CD4-positive, alpha-beta T cell treated with Interleukin-15 for 1 hour (primary cell): Measurements from ENCODE around the gene PDIA2.
A peak's percentile ranks its signal among the peaks of the same experiment; 100 is the strongest.
"Not testable (repeated sequence)": the region's sequence is repeated elsewhere in the genome, so short reads cannot be mapped to it uniquely, and the experiment has no call there.

Experiments used
- DNase-seq: peaks from one replicate; pipeline ENCODE4 v3.0.0-alpha.2; 2020

Gene PDIA2

DNA sequence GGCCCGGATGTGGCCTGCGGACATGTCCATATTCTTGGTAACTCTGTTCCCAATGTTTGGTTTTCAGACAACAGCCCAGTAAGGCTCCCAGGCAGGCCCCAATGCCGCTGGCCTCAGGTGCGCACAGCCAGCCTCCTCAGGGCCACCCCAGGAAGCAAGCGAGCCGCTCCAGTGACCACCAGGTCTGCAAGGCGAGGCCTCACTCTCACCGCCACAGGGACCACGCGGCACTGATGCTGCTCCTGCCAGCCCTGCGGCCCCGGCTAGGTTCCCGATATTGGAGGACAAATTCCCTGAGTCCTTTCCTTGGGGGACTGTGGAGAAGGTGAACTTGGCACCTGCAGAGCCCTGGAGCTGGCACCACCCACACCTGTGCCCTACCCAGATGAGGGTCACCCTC, 19.0 kb downstream of the PDIA2 start:
- no peak for DNase-seq

DNA sequence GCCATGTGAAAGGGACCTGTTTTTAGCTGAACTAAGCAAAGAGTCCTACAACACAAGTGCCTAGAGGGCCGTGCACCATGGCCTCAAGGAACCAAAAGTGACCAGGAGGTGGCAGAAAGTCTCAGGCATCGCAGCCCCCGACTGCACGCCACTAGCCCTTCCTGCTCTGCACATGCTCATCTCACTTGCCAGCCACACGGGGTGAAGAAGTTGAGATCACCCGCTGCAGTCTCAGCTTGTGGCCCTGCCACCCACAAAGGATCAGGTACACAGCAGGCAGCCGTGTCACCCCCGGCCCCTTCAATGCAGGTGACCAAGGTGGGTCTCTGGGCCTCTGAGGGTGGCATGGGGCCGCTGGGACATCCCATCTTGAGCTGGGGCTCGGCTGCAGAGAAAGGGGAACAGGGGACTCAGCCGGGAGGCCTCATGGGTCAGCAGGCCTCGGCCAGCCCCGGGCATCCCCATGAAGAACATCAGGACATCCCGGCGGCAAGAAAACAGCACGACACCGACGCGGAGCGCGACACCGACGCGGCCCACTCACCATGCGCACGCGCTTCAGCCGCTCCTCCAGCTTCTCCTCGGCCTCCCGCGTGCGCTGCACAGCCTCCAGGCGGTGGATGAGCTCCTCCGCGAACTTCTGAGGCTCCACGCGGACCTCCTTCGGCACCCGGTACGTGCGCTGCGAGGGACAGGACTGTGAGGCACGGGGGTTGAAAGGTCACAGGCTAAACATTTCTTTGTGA, 21.0 kb downstream of the PDIA2 start:
- DNase-seq: no peak

DNA sequence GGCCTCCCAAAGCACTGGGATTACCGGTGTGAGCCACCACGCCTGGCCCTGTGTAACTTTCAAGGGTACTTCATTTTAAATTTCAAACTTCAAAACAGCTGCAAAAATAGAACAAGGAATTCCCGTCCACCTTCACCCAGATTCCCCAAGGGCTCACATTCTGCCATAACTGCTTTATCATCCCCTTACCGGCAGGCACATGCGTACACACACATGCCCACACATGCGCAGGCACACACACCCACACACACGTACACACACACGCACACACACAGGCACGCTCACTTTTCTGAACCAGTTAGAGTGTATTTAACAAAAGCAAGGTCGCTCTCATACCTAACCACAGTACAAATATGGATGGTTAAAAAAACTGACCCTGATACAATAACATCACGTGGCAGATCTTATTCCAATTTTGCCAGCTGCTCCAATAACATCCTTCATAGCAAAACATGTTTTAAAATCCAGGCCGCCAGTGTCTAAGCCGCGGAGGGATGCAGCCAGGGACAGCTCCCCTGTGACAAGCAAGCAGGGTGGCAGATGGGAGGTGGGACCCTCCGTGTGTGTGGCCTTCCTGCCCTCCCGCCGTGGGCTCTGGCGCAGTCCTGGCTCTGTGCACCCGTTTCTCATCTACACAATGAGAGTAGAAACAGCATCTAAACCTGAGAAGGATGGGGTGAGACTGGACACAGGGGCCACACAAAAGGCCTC, 23.1 kb downstream of the PDIA2 start:
- DNase-seq: no peak

DNA sequence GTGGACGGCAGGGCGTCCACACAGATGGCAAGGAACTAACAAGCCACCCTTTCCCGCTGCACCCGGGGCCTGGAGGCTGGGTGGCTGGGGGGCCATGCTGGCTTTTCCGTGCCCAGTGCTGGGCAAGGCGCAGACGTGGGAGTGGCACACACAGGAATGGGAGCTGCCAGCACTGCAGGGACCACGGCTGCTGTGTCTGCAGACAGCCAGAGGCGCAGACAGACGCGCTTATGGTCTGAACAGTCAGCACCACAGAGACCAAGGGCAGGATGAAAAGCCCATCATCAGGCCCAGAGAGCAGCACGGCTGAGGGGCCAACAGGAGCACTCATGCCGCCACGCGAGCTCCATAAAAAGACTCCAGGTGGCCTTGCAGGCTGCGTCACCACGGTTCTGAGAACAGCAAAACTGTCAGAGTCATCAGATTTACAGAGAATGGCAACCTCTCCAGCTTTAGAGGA, 24.0 kb downstream of the PDIA2 start:
- no peak for DNase-seq

DNA sequence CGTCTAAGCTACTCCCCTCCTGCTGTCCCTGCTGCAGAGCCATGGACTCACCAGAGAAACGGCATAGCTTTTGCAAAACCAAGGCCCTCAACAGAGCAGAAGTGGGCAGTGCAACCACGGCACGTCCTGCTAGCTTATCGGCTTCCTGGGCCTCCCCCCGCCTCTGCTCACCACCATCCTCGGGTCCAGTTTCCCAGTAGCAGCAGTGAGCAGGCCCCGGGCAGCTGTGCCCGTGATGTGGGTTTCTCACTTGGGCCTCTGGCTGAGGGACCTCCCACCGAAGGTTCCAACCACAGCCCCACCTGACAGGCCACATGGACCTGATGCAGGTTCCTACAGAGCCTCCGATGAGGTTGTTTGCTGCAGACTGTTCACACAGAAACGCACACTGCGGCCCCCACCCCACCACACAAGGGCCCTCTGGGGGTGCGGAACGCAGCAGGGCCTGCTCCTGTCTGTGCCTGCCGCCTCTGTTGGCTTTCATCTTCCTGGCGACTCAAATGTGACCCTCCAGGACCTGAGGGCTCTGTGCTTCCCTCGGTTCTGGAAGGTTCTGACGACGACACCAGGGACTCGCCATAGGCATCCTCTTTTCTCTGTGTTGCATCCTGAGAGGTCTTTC, 24.8 kb downstream of the PDIA2 start:
- no peak for DNase-seq

DNA sequence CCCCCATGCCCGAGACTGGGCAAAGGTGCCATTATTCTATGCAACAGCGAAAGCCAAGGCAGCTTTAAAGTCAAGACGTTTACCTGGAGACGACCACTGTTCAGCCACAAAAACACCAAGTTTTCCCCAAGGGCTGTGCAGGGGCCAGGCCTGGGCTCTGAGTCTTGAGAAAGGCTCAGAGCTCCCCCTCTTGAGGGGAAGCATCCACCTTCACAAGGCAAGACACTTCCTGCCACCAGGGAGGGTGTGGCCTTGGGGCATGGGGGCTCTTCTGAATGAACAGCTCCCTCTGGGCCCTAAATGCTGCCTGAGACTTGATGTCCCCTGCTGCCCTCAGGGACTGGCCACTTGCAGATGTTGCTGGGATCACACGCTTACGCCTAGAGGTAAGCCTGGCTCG, 26.5 kb downstream of the PDIA2 start:
- no peak for DNase-seq

DNA sequence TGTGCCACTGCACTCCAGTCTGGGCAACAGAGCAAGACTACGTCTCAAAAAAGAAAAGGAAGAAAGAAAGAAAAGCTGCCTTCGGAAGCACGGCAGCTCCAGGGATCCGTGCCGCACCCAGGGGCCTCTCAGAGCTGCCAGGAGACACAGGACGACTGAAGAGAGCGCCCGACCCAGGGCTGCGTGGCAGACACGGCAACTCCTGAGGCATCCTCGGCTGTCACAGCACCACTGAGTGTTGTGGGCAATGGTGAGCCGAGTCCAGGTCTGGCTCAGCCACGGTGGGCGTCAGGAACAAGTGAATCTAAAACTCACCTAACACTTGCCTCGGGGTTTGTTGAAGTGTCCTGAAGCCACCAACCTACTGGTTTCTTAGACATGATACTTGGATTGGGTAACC, 28.8 kb downstream of the PDIA2 start:
- no peak for DNase-seq

DNA sequence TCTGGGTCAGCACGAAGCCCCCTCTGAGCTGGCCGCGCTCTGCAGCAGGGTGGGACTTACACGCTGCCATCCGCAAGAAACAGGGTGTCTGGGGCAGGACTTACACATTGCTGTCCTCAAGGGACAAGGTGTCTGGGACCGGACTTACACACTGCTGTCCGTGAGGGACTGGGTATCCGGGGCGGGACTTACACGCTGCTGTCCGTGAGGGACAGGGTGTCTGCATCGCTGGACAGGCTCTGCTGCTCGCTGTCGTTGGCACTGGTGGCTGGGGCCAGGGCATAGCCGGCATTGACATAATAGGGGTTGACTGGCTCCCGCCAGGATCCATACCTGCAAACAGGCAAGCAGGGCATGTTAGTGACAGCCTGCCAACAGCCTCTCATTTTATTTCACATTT, 31.4 kb downstream of the PDIA2 start:
- no peak for DNase-seq

DNA sequence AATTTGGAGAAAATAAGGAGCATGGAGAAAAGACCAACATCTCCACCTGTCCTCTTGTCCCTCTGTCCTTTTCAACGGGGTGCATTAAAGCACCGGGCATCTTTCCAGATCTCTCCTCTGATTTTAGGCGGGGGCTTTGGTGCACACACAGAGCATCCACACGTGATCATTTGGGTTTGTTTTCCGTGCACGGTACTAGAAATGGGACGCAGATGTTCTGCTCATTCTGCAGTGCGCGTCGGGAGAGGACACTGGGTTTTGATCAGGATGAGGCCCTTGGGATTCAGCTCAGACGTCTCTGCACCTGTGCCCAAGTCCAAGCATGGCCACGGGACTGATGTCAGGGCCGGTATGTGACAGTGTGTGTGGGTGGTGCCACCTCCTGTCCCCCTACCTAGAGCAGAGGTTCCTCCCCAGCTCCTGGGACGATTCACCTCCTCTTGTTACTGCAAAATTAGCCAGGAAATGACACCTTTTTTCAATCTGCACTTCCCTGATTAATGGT, 31.9 kb downstream of the PDIA2 start:
- DNase-seq: no peak

DNA sequence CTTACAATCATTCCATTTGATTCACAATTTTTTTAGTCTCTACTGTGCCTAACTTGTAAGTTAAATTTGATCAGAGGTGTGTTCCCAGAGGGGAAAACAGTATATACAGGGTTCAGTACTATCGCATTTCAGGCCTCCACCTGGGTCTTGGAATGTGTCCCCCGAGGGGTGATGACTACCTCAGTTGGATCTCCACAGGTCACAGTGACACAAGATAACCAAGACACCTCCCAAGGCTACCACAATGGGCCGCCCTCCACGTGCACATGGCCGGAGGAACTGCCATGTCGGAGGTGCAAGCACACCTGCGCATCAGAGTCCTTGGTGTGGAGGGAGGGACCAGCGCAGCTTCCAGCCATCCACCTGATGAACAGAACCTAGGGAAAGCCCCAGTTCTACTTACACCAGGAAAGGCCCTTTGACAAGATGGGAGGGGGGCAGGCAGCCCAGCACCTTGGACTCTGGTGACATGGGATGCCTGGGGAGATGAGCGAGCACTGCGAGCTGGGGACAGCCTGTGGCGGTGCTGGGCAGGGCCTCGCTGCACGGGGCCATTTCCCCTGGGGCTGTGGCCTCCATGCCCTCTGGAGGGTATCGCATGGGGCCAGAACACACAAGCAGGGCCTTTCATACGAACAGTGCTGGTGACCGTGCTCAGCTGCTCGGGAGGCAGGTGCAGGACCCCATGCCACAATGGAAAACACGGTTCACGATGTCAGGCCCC, 33.9 kb downstream of the PDIA2 start:
- no peak for DNase-seq

DNA sequence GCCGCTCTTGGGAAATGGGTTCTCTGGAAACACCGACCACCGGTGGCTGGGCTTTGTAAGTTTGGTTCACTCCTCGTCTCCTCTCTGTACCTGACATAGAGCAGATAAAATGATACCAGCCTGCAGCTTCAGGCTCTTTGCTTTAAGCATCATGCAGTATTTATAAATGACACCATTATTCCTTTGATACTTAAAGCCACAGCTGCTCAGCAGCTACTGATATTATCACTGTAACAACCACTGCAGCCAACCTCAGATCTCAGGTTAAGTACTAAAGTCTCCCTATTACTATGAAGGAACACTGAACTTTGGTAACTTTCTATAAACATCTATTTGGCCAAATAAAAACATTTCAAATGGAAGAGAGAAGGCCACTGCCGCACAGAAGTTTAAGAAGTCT, 34.6 kb downstream of the PDIA2 start:
- no peak for DNase-seq

DNA sequence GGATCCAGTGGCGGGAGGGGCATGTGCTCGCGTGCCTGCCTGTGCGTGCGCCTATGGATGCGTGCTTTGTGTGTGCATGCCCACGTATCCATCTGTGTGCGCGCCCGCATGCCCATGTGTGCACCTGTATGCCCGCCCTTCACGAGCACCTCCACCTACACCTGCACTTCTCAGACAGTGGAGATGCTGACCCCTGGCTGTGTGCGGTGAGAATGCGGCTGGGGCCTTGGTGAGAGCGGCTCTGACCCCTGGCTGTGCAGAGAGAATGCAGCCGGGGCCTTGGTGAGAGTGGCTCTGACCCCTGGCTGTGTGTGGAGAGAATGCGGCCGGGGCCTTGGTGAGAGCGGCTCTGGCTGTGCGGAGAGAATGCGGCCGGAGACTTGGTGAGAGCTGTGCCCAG, 35.7 kb downstream of the PDIA2 start:
- no peak for DNase-seq

DNA sequence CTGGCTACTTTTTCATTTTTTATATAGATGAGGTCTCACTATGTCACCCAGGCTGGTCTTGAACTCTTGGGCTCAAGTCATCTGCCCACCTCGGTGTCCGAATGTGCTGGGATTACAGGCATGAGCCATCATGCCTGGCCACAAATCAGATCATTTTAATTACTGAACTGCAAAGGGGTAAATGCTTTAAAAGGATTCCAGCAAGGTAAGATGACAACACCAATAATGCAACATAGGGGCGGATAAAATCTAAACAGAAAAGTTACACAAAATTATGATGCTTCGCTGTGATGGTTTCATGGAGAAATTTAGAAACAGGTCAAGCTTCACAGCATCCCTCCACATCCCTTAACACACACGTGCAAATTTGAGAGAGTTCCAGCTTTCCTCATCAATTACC, 37.2 kb downstream of the PDIA2 start:
- no peak for DNase-seq

DNA sequence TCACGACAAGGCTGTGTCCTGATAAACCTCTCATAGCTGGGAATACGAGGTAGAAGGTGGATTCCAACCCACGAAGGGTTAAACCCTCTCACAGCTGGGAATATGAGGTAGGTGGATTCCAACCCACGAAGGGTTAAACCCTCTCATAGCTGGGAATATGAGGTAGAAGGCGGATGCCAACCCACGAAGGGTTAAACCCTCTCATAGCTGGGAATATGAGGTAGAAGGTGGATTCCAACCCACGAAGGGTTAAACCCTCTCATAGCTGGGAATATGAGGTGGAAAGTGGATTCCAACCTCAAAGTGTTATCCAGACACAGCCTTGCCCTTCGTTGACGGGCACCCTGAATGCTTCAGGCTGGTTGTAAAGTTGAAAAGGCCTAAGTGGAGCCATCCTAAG, 38.6 kb downstream of the PDIA2 start:
- DNase-seq: no peak

DNA sequence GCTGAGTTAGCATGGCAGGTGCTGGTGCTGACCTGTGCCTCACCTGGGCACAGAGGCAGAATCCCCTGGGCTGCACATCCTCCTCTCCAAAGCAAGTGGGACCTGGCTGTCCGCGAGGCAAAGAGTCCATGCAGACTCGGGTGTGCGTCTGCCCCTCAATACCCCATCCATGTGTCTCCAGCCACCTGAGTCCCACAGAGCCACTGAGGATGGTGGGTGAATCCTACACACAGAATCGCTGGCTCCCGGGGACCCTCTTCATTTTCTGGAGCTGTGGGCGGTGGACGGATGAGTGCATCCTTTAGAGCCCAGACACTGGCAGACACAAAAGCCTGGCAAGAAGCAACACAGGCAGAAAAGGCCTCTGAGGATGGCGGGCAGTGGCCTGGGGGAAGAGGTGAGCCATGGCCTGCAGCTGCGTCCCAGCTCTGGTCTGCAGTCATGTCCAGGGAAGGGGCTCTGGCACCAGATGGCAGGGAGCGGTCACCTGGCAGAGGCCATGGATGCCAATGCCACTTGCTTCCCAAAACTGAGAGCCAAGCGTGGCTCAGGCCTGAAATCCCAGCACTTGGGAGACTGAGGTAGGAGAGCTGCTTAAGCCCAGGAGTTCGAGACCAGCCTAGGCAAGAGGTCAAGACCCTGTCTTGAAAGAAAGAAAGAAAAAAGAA, 39.6 kb downstream of the PDIA2 start:
- no peak for DNase-seq

DNA sequence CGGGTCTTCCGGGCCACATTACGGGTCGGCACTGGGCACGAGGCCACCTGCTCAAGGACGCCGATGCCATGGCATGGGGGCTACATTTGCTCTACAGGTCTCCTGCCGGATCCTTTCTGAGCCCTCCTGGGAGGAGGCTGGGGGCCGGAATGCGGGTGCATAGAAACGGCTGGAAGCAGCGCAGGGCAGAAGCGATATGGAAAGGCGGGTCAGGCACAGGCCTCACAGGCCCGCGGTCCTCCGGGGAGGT, 41.2 kb downstream of the PDIA2 start:
- no peak for DNase-seq

DNA sequence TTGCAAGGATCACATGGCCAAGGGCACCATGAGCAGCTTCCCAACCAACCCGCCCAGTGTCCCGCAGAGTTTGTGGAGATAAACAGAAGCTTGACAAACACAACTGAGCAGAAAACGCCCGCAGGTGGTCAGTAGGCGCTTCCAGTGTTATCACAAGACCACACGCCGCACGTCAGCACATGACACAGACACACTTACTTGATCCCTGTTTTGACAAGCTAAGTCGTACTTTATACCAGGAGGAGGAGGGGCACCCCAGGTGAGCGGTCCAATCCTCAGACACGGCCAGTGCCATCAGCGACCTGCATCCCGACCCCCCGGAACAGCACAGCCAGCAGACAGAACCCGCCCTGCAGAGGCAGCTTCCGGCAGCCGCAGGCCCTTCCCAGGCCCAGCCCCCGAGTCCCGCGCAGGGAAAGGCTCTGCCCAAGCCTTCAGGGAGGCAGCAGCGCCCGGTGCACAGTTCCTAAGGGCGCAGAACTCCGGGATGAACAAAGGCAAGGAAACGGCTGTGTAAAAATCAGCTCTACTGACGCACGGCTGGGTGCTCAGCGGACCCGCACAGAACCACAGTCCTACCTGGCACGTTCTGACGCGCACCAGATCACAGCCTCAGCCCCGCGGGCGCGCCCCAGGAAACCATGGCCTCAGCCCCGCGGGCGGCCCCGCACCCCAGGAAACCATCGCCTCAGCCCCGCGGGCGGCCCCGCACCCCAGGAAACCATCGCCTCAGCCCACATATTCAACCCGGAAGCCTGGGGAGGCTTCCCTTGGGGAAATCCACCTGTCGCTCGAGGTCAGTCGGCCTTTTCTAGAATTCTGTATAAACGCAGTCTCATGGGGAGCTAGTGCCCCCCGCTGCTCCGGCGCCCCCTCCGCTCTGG, 41.7 kb downstream of the PDIA2 start:
- peak; percentile 82 for DNase-seq

DNA sequence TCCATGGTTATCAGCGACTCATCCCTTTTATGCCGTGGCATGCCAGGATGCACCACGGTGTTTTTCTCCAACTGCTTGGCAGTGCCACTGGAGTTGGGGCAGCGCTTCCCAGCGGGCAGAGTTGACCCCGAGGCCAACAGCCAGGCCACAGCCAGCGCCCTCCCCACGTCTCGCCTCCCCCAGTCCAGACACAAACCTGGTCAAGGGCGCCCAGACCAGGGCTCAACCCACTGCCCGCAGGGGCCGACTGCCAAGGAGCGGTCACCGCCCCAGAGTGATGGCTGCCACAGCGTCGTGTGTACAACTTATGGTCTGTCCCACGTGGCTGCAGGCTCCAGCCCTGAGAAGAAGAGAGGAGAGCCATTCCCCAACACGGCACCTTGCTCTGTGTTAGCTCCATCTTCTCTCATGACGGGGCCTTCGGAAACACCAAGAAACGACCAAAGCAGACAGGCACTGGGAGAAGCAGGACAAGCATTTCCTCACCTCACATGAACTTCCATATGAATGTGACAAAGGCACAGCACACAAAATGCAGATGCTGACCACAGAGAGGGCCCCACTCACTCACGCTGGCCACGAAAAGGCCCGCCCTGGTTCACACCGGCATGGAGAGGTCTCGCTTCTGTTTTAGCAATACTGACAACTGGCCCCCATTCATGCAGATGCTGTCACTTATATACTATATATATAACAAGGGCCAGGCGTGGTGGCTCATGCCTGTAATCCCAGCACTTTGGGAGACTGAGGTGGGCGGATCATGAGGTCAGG, 42.6 kb downstream of the PDIA2 start:
- DNase-seq: no peak

DNA sequence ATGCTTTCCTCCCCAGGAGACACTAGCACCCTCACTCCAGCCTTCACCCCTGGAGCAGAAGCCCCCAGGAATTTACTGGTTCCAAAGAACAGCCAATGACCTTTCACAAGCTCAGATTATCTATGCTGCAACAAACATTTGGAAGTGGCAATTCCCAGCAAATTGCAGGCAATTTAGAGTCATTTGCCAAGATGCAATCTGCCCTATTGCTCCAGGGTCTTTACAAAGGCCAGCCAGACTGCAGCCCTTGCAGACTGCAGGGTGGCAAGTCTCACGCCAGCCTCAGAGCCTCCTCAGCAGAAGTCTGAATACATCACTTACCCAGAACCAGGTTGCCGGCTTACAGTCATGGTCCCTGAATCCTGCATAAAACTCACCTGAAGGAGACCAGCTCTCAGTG, 47.8 kb downstream of the PDIA2 start:
- no peak for DNase-seq

DNA sequence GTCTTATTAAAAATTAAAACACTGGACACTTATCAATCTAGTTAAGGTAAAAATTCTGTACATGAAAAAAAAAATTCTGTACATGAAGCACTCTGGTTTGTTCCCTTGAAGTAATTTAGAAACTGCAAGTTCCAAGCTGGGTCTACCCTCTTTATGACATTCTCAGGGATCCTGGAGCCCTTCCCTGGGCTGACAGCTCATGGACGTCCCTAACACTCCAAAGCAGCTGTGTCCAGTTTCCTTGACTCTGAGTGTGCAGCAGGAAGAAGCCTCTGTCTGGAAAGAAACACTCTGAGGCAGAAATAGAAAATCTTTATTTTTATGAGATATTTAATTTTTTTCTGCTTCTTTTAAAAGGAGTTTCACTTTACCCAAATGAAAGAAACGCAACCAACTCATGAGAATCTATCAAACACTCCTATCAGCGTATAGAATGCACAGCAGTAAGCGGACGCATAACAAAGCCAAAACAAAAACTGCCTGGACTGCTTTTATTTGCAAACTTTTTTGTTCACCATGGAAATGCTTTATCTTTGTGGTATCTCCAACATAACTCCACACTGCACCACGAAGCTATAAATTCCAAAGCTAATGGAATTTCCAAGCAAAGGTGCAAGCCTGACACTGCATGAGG, 48.3 kb downstream of the PDIA2 start:
- DNase-seq: not testable (repeated sequence)
